ENCODE data around the gene TBC1D9.

Gene TBC1D9

GRCh38 chr4:140668111-140668510, 88.1 kb downstream of the TBC1D9 start:
- TF ChIP-seq CTCF (IDR thresholded peaks at IDR 0.05; ENCODE audit: control insufficient read depth, insufficient read depth, low read depth, low read length, missing control alignments): no peak
- no peak overlapping the region for H3K4me3 ChIP-seq (ENCODE audit: control insufficient read depth, low read depth, low read length)
- DNase-seq (ENCODE audit: low read depth): no peak

DNA sequence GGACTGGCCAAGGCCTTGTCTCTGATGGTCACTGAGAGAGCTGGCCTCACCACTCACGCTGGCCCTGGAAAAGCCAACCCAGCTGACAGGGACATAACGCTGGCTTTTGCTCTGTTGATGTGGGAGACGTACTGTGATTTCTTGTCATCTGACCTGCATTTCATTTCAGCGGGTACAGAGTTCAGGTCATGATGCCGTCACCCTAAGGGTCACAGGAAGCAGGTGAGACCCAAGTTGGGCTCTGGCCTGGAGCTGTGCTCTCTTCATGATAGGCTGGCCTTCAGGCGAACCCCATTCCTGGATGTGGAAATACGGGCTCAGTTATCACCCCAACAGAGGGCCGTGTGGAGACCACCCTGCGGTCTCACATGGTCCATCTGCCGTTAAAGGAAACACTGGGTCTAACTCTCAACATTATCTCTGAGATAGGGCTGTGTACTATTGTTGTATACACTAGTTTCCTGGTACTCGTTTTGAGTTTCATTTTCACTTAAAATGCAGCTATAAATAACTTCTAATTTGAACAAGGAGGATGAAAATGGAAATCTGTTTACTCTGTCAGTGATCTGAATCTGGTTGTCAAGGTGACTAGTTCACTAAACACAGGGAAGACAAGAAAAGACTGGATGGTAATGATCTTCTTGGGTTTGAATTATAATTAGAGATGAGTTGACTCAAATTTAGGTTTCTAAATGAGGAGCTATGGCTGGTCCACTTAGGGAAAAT, 89.1 kb downstream of the TBC1D9 start:
- no peak overlapping the region for H3K4me3 ChIP-seq (ENCODE audit: control insufficient read depth, low read depth, low read length)
- no peak for DNase-seq (ENCODE audit: low read depth)
- no peak for TF ChIP-seq CTCF (IDR thresholded peaks at IDR 0.05; ENCODE audit: control insufficient read depth, insufficient read depth, low read depth, low read length, missing control alignments)

- TF ChIP-seq CTCF (IDR thresholded peaks at IDR 0.05; ENCODE audit: control insufficient read depth, insufficient read depth, low read depth, low read length, missing control alignments): no peak
- no peak for DNase-seq (ENCODE audit: low read depth)
- no peak overlapping the region for H3K4me3 ChIP-seq (ENCODE audit: control insufficient read depth, low read depth, low read length)
These were observed 93.9 kb downstream of the TBC1D9 start for GRCh38 chr4:140662082-140662869.

DNA sequence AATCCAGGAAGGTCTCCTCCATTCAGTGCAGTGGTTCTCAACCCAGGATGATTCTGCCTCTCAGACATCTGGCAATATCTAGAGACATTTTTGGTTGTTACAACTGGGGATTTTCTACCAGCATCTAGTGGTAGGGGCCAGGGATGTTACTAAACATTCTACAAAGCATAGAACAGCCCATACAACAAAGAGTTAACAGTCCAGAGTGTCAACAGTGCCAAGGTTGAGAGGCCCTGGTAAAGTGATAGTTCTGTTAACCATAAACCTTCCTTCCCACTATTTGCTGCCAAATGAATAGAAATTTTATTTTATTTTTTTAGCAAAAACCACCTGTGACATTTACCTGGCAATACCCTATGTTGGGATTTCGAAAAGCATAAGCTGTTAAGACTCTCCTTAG, 94.6 kb downstream of the TBC1D9 start:
- DNase-seq (ENCODE audit: low read depth): no peak
- no peak for TF ChIP-seq CTCF (IDR thresholded peaks at IDR 0.05; ENCODE audit: control insufficient read depth, insufficient read depth, low read depth, low read length, missing control alignments)
- no peak overlapping the region for H3K4me3 ChIP-seq (ENCODE audit: control insufficient read depth, low read depth, low read length)

DNA sequence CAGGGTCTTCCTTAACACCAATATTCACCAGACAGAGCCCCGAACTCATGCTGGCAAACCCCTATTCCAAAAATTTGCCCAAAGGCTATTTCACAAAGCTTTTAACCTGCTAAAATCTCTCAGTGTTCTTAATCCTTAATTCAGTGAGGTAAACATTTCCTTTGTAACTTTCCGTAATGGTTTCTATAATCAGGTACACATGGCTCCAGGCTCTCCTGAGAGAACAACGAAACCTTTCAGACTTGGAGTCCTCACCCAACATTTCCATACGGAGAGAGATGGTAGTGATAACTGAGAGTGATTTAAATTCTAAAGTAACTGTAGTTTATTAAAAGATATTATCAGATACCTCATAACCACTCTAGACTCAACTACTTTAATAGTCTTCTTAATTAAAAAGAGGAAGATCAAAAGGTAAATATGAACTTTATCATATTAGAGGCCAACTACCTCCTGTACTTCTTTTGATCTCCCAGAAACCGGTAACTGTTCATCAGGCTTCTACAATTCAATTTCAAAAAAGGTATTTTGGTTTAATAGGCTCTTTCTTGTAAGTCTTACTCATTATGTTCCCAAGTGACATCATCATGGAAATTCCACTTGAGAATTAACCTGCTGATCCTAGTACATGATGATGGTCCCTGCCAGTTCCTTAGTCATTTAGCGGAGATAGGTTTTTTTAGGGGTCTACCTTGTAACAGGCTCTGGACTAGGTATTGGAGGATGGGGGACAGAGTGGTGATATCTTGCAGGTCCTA, 96.1 kb downstream of the TBC1D9 start:
- no peak overlapping the region for H3K4me3 ChIP-seq (ENCODE audit: control insufficient read depth, low read depth, low read length)
- DNase-seq (ENCODE audit: low read depth): no peak
- no peak for TF ChIP-seq CTCF (IDR thresholded peaks at IDR 0.05; ENCODE audit: control insufficient read depth, insufficient read depth, low read depth, low read length, missing control alignments)

DNA sequence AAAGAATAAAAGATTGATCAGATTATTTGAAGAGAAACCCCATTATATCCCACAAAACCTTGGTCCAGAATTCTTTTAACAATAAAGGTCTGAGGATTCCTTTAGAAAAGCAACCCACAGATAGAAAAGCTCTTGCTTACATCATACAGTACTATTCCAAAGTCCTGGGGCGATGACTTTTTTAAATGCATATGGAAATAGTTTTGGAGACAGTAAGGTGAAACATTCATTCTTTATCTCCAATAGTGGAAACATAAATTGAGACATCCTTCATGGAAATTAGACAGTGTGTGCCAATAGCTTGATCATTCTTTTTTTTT, 101.7 kb downstream of the TBC1D9 start:
- no peak for DNase-seq (ENCODE audit: low read depth)
- no peak overlapping the region for H3K4me3 ChIP-seq (ENCODE audit: control insufficient read depth, low read depth, low read length)
- TF ChIP-seq CTCF (IDR thresholded peaks at IDR 0.05; ENCODE audit: control insufficient read depth, insufficient read depth, low read depth, low read length, missing control alignments): no peak

Measured in AG09309 (cell line).